Medulla oblongata (tissue), 1 donor: Measurements from ENCODE around the gene FOXL3.

Experiments used
- DNase-seq: peaks from one replicate; pipeline ENCODE4 v3.0.0-alpha.2; 2015; ENCODE audit errors: extremely low spot score

Gene FOXL3

GRCh38 chr7:266851-267840, 22.8 kb upstream of the FOXL3 start:
- DNase-seq = no peak

- no peak for DNase-seq
Observed at GRCh38 chr7:268991-269390, 21.0 kb upstream of the FOXL3 start.

- DNase-seq = no peak
Observed at GRCh38 chr7:269721-270120, 20.2 kb upstream of the FOXL3 start.

- no peak for DNase-seq
Observed at GRCh38 chr7:270351-270983, 19.5 kb upstream of the FOXL3 start.

GRCh38 chr7:271266-272107, 18.5 kb upstream of the FOXL3 start:
- no peak for DNase-seq

DNA sequence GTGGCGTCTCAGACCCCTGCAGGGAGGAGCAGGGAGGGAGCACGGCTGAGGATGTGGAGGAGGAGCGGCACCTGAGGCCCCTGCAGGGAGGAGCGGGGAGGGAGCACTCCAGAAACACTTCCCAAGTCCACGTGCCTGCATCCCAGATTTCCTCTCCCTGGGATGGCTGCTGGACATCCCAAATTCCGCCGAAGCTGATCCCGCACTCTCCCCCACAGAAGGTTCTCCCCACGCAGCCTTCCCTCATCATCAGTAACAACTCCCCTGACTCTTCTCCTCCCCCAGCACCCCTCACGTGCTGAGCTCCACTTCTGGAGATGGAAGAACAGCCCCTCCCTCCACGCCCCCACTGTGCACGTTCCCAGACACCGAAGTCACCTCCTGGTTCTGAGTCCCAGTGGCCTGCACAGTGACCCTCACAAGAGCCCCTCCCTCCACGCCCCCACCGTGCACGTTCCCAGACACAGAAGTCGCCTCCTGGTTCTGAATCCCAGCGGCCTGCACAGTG, 17.8 kb upstream of the FOXL3 start:
- DNase-seq = no peak

DNA sequence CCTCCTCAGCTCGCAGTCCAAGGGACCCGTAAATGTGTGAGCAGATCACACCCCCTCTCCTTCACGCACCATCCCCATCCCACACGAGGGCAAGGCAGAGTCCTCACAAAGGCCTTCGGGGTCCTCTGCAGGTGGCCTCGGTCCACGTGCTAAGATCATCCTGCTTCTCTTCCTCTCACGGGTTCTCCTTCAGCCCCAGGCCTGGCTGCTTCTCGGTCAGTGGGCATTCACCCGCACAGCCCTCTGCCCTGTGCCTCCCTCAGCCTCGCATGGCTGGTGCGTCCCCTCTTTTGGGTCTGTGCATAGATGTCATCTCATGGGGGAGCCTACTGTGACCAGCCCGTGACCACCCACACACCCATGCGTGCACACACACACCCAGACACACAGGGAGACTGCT, 17.3 kb upstream of the FOXL3 start:
- no peak for DNase-seq

DNA sequence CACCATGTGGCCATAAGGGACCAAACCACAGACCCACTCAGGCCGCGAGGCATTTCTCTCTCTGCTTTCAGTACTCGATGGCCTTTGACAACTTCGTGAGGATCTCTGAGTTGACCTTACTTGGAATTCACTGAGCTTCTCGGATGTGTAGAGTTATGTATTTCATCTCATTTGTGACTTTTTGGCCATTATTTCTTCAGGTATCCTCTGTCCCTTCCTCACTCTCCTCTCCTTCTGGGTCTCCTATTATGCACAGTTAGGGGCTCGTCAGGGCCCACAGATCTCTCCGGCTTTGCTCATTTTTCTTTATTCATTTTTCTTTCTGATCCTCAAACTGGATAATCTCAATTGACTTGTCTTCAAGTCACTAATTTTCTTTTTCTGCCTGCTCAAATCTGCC, 16.6 kb upstream of the FOXL3 start:
- DNase-seq = no peak

DNA sequence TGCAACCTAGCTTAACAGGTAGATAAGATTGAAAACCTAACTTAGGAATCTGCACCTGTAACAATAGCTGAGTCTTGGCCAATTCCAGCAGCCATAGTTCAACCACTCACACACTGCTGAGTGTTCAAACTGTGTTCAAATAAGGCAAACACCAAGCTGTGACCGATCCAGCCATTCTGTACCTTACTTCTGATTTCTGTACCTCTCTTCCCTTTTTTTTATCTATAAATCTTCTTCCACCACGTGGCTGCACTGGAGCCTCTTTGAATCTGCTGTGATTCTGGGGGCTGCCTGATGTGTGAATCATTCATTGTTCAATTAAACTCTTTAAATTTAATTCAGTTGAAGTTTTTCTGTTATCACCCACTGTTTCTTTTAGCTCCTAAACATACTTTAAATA, 15.7 kb upstream of the FOXL3 start:
- no peak for DNase-seq

DNA sequence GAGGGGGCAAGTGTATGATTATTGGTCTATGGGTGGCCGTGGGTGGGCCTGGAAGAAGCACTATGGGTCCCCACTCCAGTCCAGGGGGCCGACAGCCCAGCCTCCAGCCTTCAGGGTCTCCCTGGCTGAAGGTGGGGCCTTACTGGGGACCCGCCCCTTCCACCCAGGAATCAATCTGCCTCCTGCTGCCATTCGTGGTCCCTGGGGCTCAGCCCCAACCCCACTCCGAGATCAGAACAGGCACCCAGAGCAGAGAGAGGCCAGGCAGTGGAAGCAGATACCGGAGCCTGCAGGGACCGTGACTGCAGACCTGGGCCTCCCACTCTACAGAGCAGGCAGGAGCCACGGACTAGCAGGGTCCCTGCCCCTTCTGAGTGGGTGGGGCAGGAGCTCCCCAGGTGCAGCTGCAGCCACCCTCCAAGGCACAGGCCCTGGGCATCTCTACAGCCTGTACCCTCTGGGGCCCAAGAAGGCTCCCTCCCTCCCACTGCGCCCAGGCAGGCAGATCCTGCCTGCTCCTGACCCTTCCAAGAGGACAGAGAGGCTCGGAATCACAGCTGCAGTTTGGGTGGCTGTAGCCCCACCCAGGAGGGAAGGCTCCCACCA, 13.6 kb upstream of the FOXL3 start:
- no peak for DNase-seq

- DNase-seq = no peak
Observed at GRCh38 chr7:277228-277627, 12.7 kb upstream of the FOXL3 start.

DNA sequence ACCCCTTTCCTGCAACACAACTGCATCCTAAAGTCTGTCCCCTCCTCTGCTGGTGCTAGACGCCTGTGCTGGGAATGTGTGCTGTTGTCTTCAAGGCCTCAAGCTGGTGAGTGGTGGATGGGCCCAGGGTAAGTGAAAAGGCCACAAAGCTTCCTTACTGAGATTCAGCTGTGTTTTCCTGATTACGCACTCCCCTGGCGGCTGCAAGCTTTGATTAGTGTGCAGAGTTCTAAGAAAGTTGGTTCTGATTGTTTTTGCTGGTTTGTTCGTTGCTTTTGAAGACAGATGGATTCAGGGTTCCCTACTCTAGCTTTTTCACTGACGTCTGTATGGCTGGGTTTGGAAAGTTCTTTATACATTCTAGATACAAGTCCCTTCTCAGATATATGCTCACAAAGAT, 11.9 kb upstream of the FOXL3 start:
- no peak for DNase-seq

GRCh38 chr7:279821-280220, 10.1 kb upstream of the FOXL3 start:
- no peak for DNase-seq

- DNase-seq = no peak
Observed at GRCh38 chr7:280461-280860, 9.5 kb upstream of the FOXL3 start.

- DNase-seq = no peak
Observed at GRCh38 chr7:281637-282036, 8.3 kb upstream of the FOXL3 start.

DNA sequence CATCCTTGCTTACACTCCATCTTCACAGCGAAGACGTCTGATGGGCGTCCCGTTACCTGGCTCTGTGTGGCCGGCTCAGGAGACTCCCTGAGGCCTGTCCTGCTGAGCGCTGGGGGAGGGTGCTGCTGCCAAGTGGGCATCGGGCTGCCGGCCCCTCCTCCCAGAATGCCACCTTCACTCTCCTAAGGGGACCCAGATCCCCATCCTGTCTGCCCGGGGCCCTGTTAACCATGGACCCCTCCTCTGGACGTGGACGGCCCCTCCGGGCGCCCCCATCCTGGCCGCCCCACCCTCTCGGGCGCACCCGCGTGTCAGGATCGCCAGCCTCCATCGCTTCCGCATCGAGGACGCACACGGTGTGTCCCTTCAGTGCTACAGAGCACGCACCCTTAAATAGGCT, 7.3 kb upstream of the FOXL3 start:
- no peak for DNase-seq

- no peak for DNase-seq
Observed at GRCh38 chr7:284762-285722, 4.9 kb upstream of the FOXL3 start.

DNA sequence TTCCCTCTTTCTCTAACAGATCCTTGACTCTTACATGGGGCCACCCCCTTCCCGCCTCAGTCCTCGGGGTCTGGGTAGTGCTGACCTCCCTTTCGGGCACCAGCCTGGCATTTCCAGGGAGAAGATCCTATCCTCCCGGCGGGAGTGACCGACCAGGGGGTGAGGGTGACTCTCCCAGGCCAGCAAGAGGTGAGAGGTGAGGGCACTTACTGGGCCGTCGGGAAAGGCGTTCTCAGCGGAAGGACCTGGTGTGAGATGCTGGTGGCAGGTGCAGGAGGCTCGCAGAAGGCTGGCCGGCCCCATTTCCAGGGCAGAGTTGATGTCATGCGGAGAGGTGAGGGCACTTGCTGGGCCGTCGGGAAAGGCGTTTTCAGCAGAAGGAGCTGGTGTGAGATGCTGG, 4.2 kb upstream of the FOXL3 start:
- no peak for DNase-seq

DNA sequence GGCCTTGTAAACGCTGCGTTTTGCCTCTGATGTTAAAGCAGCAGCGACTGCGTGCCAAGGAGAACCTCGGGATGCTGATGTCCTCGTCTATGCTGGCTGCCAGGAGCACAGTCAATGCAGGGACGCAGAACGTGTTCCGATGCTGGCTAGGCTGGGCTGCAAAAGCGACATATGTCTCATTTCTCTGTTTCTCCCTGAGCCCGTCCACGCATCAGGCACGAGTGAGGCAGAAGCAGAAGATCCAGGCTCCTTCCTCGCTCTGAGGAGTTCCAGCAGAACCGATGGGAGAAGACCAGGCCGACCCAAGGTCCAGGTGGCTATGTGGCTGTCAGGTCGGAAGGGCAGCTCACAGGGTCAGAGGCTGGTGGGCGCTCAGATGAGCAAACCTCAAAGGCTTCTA, 3.7 kb upstream of the FOXL3 start:
- DNase-seq = no peak

- DNase-seq = no peak
Observed at GRCh38 chr7:288671-289101, 1.3 kb upstream of the FOXL3 start.
